Testis (tissue), 3 donors: ENCODE data around the gene MARK2. TPM values are rescaled to one million over a fixed set of nuclear protein-coding genes. Genes with fewer than 3 reads are reported as not detected.
"Not testable (repeated sequence)": the region's sequence is repeated elsewhere in the genome, so short reads cannot be mapped to it uniquely, and the experiment has no call there.

ENCODE experiments used
- DNase-seq: peaks from one replicate; pipeline ENCODE4 v3.0.0-alpha.2; 2019
- H3K27ac ChIP-seq, 2 donors: fragments of 200-600 bp; sonication (generic); one replicate each; pipeline ENCODE4 v1.5.1; 2019
- H3K27me3 ChIP-seq: fragments of 200-600 bp; sonication (generic); one replicate; pipeline ENCODE4 v1.5.1; 2019
- H3K36me3 ChIP-seq: fragments of 200-600 bp; sonication (generic); one replicate; pipeline ENCODE4 v1.5.1; 2017; ENCODE audit warnings: low read depth; ENCODE audit errors: missing control alignments
- H3K4me1 ChIP-seq: fragments of 200-600 bp; sonication (generic); one replicate; pipeline ENCODE4 v1.5.1; 2019
- H3K4me3 ChIP-seq, 2 donors: fragments of 200-600 bp; sonication (generic); one replicate each; pipeline ENCODE4 v1.5.1; 2017 to 2019
- H3K9me3 ChIP-seq: fragments of 200-600 bp; sonication (generic); one replicate; pipeline ENCODE4 v1.5.1; 2017
- CTCF ChIP-seq, 3 experiments: fragments of 450-650 bp in 2 of 3; fragments of 200-600 bp in 1 of 3; sonication (generic) in 1 of 3; IDR thresholded peaks; one replicate each; pipeline ENCODE4 v1.5.1; 2016 to 2019; ENCODE audit warnings: antibody characterized with exemption in 3 of 3, mild to moderate bottlenecking in 2 of 3, moderate library complexity in 1 of 3
- POLR2A ChIP-seq: fragments of 450-650 bp; IDR thresholded peaks from one replicate; pipeline ENCODE4 v1.6.1; 2017; ENCODE audit warnings: antibody characterized with exemption, mild to moderate bottlenecking, moderate library complexity
- WGBS, 2 donors: methylation state at CpG; one replicate each; pipeline ENCODE4 v1.1.5; 2018; 5-methylcytosine and 5-hydroxymethylcytosine counted together
- intact Hi-C: fragments of 100-400 bp; cut with DNase I; formaldehyde crosslinking; loops from one replicate; pipeline ENCODE4 v1.15.1; 2023; ENCODE audit warnings: low total_unique reads
- polyA plus RNA-seq: library from polyadenylated mRNA; stranded (reverse); fragments of 350-450 nt; fragmentation: Illumina TruSeq; extraction: RNeasy Lipid Tissue Mini Kit (QIAGEN cat#74804); gene quantifications from one replicate; pipeline ENCODE4 v1.2.3, GENCODE V29; 2014; ENCODE audit warnings: low read depth, low replicate concordance; ENCODE audit not compliant: insufficient read depth
- total RNA-seq, 2 donors: library from RNA; depleted of rRNA; stranded (reverse); fragments of >200 nt; gene quantifications; one replicate each; pipeline ENCODE4 v1.2.3, GENCODE V29; 2016

The MARK2 gene
- total and polyA plus RNA-seq, 3 donors from 2014 or later: 24.7 to 52.8 (median 51.7) TPM

- WGBS, 2 donors: 81 to 90% methylated on average over 5 of the region's 5 CpGs
- intact Hi-C loops: no loop called here
Measured at GRCh38 chr11:63800921-63801320, 38.0 kb upstream of the MARK2 start.

GRCh38 chr11:63802637-63803414 lies 36.1 kb upstream of the MARK2 start:
- WGBS, 2 donors: 91 to 92% methylated on average over 10 of the region's 10 CpGs
- no peak overlapping the region for H3K27ac ChIP-seq
- no peaks in the 10 kb centered on the region for H3K9me3 ChIP-seq
- TF ChIP-seq POLR2A (no peak), CTCF (IDR thresholded peaks at IDR 0.05) (no peak)
- no peaks in the 10 kb centered on the region for H3K4me1 ChIP-seq
- no peak overlapping the region for H3K4me3 ChIP-seq
- no peaks in the 10 kb centered on the region for H3K36me3 ChIP-seq
- H3K27me3 ChIP-seq: no peaks in the 10 kb centered on the region
- no peak for DNase-seq
- intact Hi-C loops: no loop called here

More at GRCh38 chr11:63800921-63801320, 38.0 kb upstream of the MARK2 start:
- H3K27ac ChIP-seq: no peak overlapping the region
- no peaks in the 10 kb centered on the region for H3K27me3 ChIP-seq
- TF ChIP-seq CTCF (IDR thresholded peaks at IDR 0.05): no peak
- no peak for TF ChIP-seq POLR2A
- H3K4me1 ChIP-seq: no peaks in the 10 kb centered on the region
- no peaks in the 10 kb centered on the region for H3K36me3 ChIP-seq
- no peak overlapping the region for H3K4me3 ChIP-seq
- no peaks in the 10 kb centered on the region for H3K9me3 ChIP-seq
- no peak for DNase-seq

GRCh38 chr11:63804259-63804658 lies 34.7 kb upstream of the MARK2 start:
- H3K27ac ChIP-seq: no peak overlapping the region
- intact Hi-C loops: no loop called here
- no peaks in the 10 kb centered on the region for H3K4me1 ChIP-seq
- DNase-seq: no peak
- WGBS, 2 donors: 77 to 81% methylated on average over 6 of the region's 6 CpGs
- TF ChIP-seq CTCF (IDR thresholded peaks at IDR 0.05) (no peak), POLR2A (no peak)
- no peaks in the 10 kb centered on the region for H3K27me3 ChIP-seq
- no peak overlapping the region for H3K4me3 ChIP-seq
- H3K36me3 ChIP-seq: no peaks in the 10 kb centered on the region
- no peaks in the 10 kb centered on the region for H3K9me3 ChIP-seq

- Histone ChIP-seq H3K27ac (no peak overlapping the region), H3K4me1 (no peaks in the 10 kb centered on the region), H3K27me3 (no peaks in the 10 kb centered on the region), H3K4me3 (no peak overlapping the region), H3K36me3 (no peaks in the 10 kb centered on the region), H3K9me3 (no peaks in the 10 kb centered on the region)
- no peak for DNase-seq
- intact Hi-C loops: no loop called here
- no peak for TF ChIP-seq POLR2A
- no peak for TF ChIP-seq CTCF (IDR thresholded peaks at IDR 0.05)
- WGBS, 2 donors: 67 to 74% methylated on average over 9 of the region's 9 CpGs
Measured at GRCh38 chr11:63805844-63806415, 33.0 kb upstream of the MARK2 start.

- H3K36me3 ChIP-seq, H3K4me3 ChIP-seq, H3K27me3 ChIP-seq, intact Hi-C loops, H3K4me1 ChIP-seq, H3K9me3 ChIP-seq, H3K27ac ChIP-seq, DNase-seq: not testable (repeated sequence)
- 87 to 91% methylated on average over 11 of the region's 11 CpGs for WGBS, 2 donors
Measured at GRCh38 chr11:63810383-63810782, 28.5 kb upstream of the MARK2 start.
